DND-41 (cell line): ENCODE measurements around the gene PTPRN2.

Experiments
- EZH2 ChIP-seq: IDR thresholded peaks from 3 replicates; pipeline ENCODE4 v1.6.1; 2012; ENCODE audit warnings: borderline replicate concordance, low read depth, mild to moderate bottlenecking, moderate library complexity, low read length, inconsistent platforms; ENCODE audit not compliant: severe bottlenecking
- TF ChIP-seq, protein P1 (sequence below): IDR thresholded peaks from 2 replicates; pipeline ENCODE4 v1.5.1; 2012; ENCODE audit warnings: borderline replicate concordance, low read length, moderate library complexity, mild to moderate bottlenecking; ENCODE audit not compliant: poor library complexity, severe bottlenecking; ENCODE audit errors: extremely low read depth

DNA sequence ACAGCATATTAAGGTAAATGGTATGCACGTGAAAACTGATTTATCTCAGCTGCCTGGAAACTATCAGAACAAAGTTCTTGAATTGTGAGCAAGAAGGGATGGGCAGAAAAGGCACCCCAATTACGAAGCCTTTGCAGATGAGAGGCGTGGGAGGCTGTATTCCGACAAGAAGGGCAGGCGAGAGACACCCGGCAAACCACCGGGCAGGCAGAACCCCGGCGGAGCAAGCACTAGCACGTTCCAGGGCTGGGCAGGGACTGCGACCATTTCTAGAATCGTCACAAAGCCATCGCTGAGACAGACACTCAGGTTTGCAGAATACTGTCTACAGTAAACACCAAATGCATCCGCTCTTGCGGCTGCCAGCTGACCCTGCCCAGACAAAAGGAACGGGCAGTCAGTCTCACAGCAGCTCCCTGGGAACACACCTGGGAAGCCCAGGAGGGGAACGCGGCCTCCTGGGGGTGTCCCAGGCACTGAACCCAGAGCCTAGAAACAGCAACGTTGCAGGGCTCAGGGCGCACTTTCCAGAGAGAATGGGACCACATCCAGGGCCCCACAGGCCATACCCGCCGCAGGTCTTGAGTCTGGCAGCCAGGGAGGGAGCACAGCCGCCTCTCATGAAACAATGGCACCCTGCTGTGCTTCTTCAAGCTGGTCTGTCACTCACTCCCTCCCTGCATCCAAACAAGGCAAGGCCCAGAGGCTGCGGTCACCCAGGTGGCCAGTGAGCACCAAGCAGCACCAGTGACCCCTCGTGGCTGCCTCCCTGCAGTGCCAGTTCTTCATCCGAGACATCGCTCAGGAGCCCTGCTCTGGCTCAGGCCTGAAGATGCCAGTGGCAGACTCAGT is 261.9 kb downstream of the PTPRN2 start:
- TF ChIP-seq, protein P1, sequence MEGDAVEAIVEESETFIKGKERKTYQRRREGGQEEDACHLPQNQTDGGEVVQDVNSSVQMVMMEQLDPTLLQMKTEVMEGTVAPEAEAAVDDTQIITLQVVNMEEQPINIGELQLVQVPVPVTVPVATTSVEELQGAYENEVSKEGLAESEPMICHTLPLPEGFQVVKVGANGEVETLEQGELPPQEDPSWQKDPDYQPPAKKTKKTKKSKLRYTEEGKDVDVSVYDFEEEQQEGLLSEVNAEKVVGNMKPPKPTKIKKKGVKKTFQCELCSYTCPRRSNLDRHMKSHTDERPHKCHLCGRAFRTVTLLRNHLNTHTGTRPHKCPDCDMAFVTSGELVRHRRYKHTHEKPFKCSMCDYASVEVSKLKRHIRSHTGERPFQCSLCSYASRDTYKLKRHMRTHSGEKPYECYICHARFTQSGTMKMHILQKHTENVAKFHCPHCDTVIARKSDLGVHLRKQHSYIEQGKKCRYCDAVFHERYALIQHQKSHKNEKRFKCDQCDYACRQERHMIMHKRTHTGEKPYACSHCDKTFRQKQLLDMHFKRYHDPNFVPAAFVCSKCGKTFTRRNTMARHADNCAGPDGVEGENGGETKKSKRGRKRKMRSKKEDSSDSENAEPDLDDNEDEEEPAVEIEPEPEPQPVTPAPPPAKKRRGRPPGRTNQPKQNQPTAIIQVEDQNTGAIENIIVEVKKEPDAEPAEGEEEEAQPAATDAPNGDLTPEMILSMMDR, result no peak
- no peak for TF ChIP-seq EZH2
